B cell (primary cell): ENCODE data around the gene SERPINE1. TPM values are rescaled to one million over a fixed set of nuclear protein-coding genes. Genes with fewer than 3 reads are reported as not detected.

ENCODE experiments used
- ATAC-seq: fragments of 200-7000 bp; cut with Tn5 transposase; one replicate; pipeline ENCODE4 v1.10.0; 2021; ENCODE audit warnings: low read depth, mild to moderate bottlenecking, moderate number of reproducible peaks, moderate library complexity
- CTCF ChIA-PET: fragments of 350-600 bp; sonication (Branson Sonifier 250); formaldehyde crosslinking; loops from one replicate; lab custom pipeline; 2021; ENCODE audit warnings: antibody characterized with exemption, inconsistent platforms; lab: Charles Lee
- POLR2A ChIA-PET: fragments of 350-600 bp; sonication (Branson Sonifier 250); formaldehyde crosslinking; loops from one replicate; lab custom pipeline; 2021; ENCODE audit warnings: antibody characterized with exemption; lab: Charles Lee
- DNase-seq: peaks from one replicate; pipeline ENCODE4 v3.0.0; 2013
- H2AFZ ChIP-seq: 2 replicates; pipeline ENCODE4 v1.6.1; 2012; ENCODE audit warnings: mild to moderate bottlenecking, low read depth, low read length; ENCODE audit not compliant: insufficient read depth, poor library complexity, severe bottlenecking
- H3K27ac ChIP-seq, 2 donors: 1 replicate in 1 of 2; 2 replicates in 1 of 2; pipeline ENCODE4 v1.5.1; 2012 to 2013; ENCODE audit warnings: low read length in 2 of 2, mild to moderate bottlenecking in 2 of 2, moderate library complexity in 1 of 2
- H3K27me3 ChIP-seq, 4 experiments: fragments of 200-600 bp in 1 of 4; sonication (generic) in 1 of 4; replicated peaks in 1 of 4; 1 replicate in 2 of 4; 2 replicates in 2 of 4; pipeline versions ENCODE4 v1.6.1 to v1.7.0; 2013 to 2016; ENCODE audit warnings: low read length in 3 of 4, mild to moderate bottlenecking in 2 of 4, mixed read lengths in 1 of 4, moderate library complexity in 1 of 4; ENCODE audit not compliant: insufficient read depth in 4 of 4, control insufficient read depth in 3 of 4; ENCODE audit errors: control extremely low read depth in 1 of 4
- H3K36me3 ChIP-seq, 2 experiments: replicated peaks in 1 of 2; 1 replicate in 1 of 2; 2 replicates in 1 of 2; pipeline versions ENCODE4 v1.6.1 to v1.7.1; 2013; ENCODE audit warnings: low read length in 1 of 2; ENCODE audit not compliant: insufficient read depth in 2 of 2, control insufficient read depth in 1 of 2; ENCODE audit errors: control extremely low read depth in 1 of 2, extremely low read depth in 1 of 2
- H3K4me1 ChIP-seq, 2 donors: fragments of 200-600 bp in 1 of 2; sonication (generic) in 1 of 2; 1 replicate in 1 of 2; 2 replicates in 1 of 2; pipeline versions ENCODE4 v1.5.1 to v1.6.1; 2013 to 2017; ENCODE audit warnings: low read length in 2 of 2; ENCODE audit not compliant: control insufficient read depth in 2 of 2, insufficient read depth in 2 of 2
- H3K4me2 ChIP-seq: replicated peaks from 2 replicates; pipeline ENCODE3; 2012; ENCODE audit warnings: mild to moderate bottlenecking, low read depth, low read length; ENCODE audit not compliant: poor library complexity, severe bottlenecking
- H3K4me3 ChIP-seq, 5 experiments: fragments of 200-600 bp in 1 of 5; sonication (generic) in 1 of 5; 1 replicate in 3 of 5; 2 replicates in 2 of 5; pipeline versions ENCODE4 v1.5.1 to v1.7.0; 2011 to 2016; ENCODE audit warnings: low read length in 4 of 5, mild to moderate bottlenecking in 4 of 5, low read depth in 2 of 5, control low read depth in 1 of 5, moderate library complexity in 1 of 5; ENCODE audit not compliant: insufficient read depth in 1 of 5; ENCODE audit errors: control extremely low read depth in 1 of 5, extremely low read depth in 1 of 5
- H3K79me2 ChIP-seq: fragments of 200-600 bp; sonication (generic); one replicate; pipeline ENCODE4 v1.6.0; 2016; ENCODE audit warnings: low read length; ENCODE audit not compliant: control insufficient read depth, insufficient read depth
- H3K9ac ChIP-seq: fragments of 200-600 bp; sonication (generic); 2 replicates; pipeline ENCODE4 v1.6.1; 2017; ENCODE audit warnings: mild to moderate bottlenecking, low read length, moderate library complexity
- H3K9me3 ChIP-seq, 3 donors: one replicate each; pipeline versions ENCODE4 v1.6.1 to v1.7.1; 2013; ENCODE audit warnings: low read length in 2 of 3; ENCODE audit not compliant: control insufficient read depth in 2 of 3, insufficient read depth in 1 of 3; ENCODE audit errors: control extremely low read depth in 1 of 3
- H4K20me1 ChIP-seq: 2 replicates; pipeline ENCODE4 v1.6.0; 2012; ENCODE audit warnings: mild to moderate bottlenecking, low read length; ENCODE audit not compliant: insufficient read depth, control insufficient read depth, poor library complexity, severe bottlenecking
- H3K27ac Mint-ChIP-seq: one replicate; pipeline ENCODE4 v1.8.0; 2021; ENCODE audit warnings: mixed read lengths
- H3K27me3 Mint-ChIP-seq: one replicate; pipeline ENCODE4 v1.8.0; 2021; ENCODE audit warnings: mixed read lengths
- H3K4me1 Mint-ChIP-seq: one replicate; pipeline ENCODE4 v1.8.0; 2021; ENCODE audit warnings: mixed read lengths
- H3K4me3 Mint-ChIP-seq: one replicate; pipeline ENCODE4 v1.8.0; 2021; ENCODE audit warnings: mixed read lengths
- H3K9me3 Mint-ChIP-seq: one replicate; pipeline ENCODE4 v1.8.0; 2022; ENCODE audit warnings: mixed read lengths; ENCODE audit not compliant: insufficient read depth
- CTCF ChIP-seq: fragments of 200-600 bp; IDR thresholded peaks from one replicate; pipeline ENCODE4 v1.8.0; 2022; ENCODE audit warnings: antibody characterized with exemption, mild to moderate bottlenecking
- EZH2 ChIP-seq: IDR thresholded peaks from 2 replicates; pipeline ENCODE4 v1.6.1; 2012; ENCODE audit warnings: borderline replicate concordance, low read depth, mild to moderate bottlenecking, moderate library complexity, low read length; ENCODE audit not compliant: insufficient read depth, poor library complexity, severe bottlenecking
- WGBS: methylation state at CpG from one replicate; pipeline ENCODE4 v1.1.5; 2013; ENCODE audit warnings: missing lambda C conversion rate; ENCODE audit not compliant: insufficient coverage; 5-methylcytosine and 5-hydroxymethylcytosine counted together
- intact Hi-C: fragments of 100-400 bp; cut with micrococcal nuclease; formaldehyde crosslinking; loops from one replicate; pipeline ENCODE4 v1.10.0; 2022
- polyA plus RNA-seq: library from polyadenylated mRNA; depleted of rRNA; stranded (reverse); fragments of >200 nt; gene quantifications from 2 replicates; pipeline ENCODE4 v1.2.3, GENCODE V29; 2012
- total RNA-seq, 2 donors: library from RNA; stranded (reverse); fragments of 120-200 nt in 1 of 2; gene quantifications; 1 replicate in 1 of 2; 2 replicates in 1 of 2; pipeline versions ENCODE4 v1.2.3 to v1.2.4, GENCODE V29; 2013 to 2022

Gene SERPINE1
- total and polyA plus RNA-seq, 2 donors (not counting 1 experiment from before 2014, with no cell fraction given): 0.07 to 0.09 TPM

- ATAC-seq: no peak
- CTCF ChIA-PET: interaction anchor here (1.1 to 1.8 kb wide), 2 partner anchors 20 to 23 kb away, joined by 3 to 11 read pairs; no protein-coding TSS in a partner anchor
Measured at GRCh38 chr7:101164071-101164840, 37.4 kb downstream of the SERPINE1 start.

More at GRCh38 chr7:101164071-101164840, 37.4 kb downstream of the SERPINE1 start:
- POLR2A ChIA-PET: interaction anchor here (0.6 kb wide), 1 partner anchor 202 kb away, joined by 7 read pairs; no protein-coding TSS in a partner anchor
- H4K20me1 ChIP-seq: peaks cover 26% of the 10 kb centered on the region
- no peak overlapping the region for H3K27ac Mint-ChIP-seq
- peaks cover 43% of the 10 kb centered on the region for H3K27me3 Mint-ChIP-seq
- TF ChIP-seq CTCF (no peak), EZH2 (no peak)
- no peaks in the 10 kb centered on the region for H3K9me3 Mint-ChIP-seq
- H3K4me1 Mint-ChIP-seq: peaks cover 34% of the 10 kb centered on the region
- peaks cover 46 to 56% of the 10 kb centered on the region in 2 donors for H3K4me1 ChIP-seq
- H3K4me3 ChIP-seq: peak overlapping the region in 3 of 5 experiments; percentile 50 to 64 (median 60)
- H3K27me3 ChIP-seq: peaks cover 0 to 69% (median 46%) of the 10 kb centered on the region in 4 experiments
- H3K9ac ChIP-seq: peak overlapping the region; percentile 67
- intact Hi-C loops: no loop called here
- WGBS: 4% methylated on average over 73 of the region's 75 CpGs
- H3K4me3 Mint-ChIP-seq: peak overlapping the region; percentile 82
- no peaks in the 10 kb centered on the region for H3K36me3 ChIP-seq
- peak overlapping the region; percentile 99 for H3K4me2 ChIP-seq
- H3K27ac ChIP-seq: no peak overlapping the region
- DNase-seq: peak; percentile 53
- H3K79me2 ChIP-seq: no peaks in the 10 kb centered on the region
- peaks cover 0 to 29% (median 3%) of the 10 kb centered on the region in 3 donors for H3K9me3 ChIP-seq
- H2AFZ ChIP-seq: peak overlapping the region; percentile 80
